Measurements from ENCODE around the gene TMC6.
"Not testable (repeated sequence)": the region's sequence is repeated elsewhere in the genome, so short reads cannot be mapped to it uniquely, and the experiment has no call there.

Gene TMC6

DNA sequence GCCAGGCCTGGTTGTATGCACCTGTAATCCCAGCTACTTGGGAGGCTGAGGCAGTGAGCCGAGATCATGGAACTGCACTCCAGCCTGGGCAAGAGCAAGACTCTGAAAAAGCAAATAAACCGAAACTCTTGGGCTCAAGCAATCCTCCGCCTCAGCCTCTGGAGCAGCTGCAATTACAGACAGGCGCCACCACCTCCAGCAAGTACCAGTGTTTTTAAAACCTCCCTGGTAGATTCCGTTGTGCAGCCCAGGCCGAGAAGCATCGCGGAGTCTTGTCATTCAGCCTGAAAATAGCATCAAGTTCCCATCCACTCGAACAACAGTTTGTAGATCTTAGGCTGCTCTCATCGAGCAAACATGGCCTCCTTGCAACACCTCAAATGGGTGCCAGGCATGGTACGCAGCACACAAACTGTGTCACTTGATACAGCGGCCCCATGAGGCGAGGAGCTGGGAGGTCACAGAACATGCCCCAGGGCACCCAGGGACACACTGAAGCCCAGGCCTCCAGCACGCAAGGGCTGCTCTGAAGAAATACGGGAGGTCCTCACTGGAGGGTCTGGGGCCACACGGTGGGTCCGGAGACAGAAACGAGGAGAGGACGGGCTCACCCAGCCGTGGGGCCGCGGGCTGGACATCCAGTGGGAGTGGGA lies 18.1 kb downstream of the TMC6 start:
- DNase-seq (ENCODE audit: low spot score) = no peak

DNA sequence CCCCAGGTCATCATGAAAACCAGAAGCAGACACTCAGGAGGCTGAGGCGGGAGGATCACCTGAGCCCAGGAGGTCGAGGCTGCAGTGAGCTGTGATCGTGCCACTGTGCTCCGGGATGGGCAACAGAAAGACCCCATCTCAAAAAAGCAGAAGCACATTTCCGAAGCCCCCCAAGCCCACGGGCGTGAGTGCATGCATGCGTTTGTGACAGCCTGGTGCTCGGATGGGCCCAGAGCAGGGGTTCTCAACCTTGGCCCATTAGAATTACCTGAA lies 19.1 kb downstream of the TMC6 start:
- DNase-seq (ENCODE audit: low spot score) = no peak

DNA sequence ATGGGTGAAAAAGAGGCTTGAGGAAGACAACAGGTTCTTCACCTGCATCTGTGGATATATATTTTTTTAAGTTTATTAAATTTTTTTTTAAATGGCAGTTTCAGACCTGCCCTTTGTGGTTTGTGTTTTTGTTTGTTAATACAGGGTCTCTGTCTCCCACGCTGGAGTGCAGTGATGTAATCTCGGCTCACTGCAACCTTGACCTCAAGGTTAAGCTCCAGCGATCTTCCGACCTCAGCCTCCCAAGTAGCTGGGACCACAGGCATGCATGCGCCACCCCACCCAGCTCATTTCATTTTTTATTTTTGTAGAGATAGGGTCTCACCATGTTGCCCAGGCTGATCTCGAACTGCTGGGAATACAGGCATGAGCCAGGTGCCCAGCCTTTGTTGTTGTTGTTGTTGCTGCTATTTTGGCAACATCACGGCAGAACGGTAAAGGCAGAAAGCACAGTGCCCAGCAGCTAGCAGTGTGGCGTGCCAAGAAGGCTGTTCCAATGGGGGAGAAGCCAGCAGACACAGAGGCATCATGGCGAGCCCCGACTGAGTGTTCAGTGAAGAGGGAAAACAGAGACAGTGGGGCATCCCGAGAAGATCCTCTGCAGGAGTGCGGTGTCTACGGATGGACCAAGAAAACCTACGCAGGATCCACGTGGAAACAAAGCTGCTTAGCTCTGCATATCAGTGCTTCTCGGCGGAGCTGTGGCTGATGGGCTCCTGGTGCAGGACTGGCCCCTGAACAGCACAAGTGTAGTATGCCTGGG lies 19.6 kb downstream of the TMC6 start:
- DNase-seq (ENCODE audit: low spot score) = no peak

DNA sequence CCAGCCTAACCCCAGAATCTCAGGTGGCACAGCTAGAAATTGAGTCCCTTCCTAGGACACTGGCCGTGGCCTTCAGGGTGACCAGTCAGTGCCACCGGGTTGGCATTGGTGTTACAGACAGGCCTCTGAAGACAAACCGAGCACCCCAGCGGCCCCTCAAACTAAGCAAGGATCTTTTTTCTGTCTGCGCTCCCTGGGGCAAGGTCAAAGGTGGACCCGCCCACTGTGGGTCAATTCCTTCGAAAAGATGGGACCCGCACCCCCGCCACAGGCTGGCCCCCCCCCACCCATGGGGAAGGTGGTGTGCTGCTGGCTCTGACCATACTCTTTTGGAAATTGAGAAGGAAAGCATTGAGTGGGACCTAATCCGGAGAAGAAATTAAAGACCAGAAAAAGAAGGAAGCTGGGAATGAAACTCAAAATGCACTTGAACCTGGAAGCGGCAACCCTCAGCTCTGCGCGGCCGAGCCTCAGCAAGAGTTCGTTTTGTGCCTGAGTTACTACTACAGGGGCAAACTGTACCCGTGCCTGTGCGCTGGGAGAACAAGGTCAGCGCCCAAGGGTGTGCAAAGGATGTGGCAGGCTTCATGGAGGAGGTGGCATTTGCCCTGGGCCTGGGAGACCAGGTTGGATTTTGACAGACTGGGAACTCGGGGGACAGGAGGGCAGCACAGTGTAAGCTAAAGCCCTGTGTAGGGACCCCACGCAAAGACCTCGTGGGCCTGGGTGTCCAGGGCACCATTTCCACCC lies 20.4 kb downstream of the TMC6 start:
- no peak for DNase-seq (ENCODE audit: low spot score)

DNA sequence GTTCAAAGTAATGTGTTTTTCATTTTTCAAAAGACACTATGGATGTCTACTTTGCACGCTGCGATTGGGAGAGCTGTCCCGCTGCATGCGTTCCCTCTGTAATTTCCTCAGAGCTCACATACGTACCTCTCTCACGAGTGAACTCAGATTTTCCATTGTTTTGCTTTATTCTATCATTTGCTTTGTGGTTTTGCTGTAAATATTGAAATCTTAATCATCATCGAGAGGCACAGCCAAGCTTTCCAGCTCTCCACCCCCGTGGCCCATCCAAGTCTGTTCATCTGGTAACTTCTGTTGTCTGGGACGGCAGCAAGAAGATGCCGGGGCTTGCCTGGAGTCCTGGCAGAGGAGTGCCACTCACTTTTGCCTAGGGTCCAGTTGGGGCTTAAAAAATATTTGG lies 21.1 kb downstream of the TMC6 start:
- DNase-seq (ENCODE audit: low spot score) = peak; percentile 58

DNA sequence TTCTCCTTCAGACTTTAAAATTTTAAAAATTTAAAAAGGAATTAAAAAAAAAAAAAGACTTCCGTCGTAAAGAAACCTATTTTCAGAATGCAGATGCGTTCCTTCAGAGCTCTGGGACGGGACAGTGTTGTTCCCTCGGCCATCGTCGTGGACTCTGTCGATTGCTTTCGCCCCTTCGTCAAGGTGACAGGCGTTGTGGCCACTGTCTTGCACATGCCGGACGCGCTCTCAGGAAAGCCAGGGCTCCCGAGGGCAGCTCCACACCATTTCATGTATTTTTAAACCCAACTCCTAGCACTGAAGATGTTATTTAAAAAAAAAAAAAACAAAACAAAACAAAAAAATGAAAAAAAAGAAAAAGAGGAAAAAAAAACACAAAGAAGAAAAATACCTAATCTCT lies 22.3 kb downstream of the TMC6 start:
- DNase-seq (ENCODE audit: low spot score) = no peak

DNA sequence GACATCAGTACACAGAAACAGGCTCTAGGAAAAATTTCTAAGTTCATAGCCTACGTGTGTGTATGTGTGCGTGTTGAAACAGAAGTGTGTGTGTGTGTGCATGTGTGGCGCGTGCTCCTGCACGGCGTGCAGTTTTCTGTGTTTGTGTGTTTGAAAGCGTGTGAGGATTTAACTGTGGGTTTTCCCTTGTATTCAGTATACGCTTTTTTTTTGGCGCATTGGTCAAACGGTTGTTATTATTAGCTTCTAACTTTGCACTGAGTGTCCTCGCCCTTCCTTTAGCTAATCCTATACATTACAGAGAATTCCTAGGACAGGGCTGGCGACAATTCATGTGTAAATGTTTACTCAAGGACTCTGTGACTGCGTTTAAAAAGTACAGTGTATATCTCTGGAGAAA lies 23.0 kb downstream of the TMC6 start:
- DNase-seq (ENCODE audit: low spot score) = no peak

DNA sequence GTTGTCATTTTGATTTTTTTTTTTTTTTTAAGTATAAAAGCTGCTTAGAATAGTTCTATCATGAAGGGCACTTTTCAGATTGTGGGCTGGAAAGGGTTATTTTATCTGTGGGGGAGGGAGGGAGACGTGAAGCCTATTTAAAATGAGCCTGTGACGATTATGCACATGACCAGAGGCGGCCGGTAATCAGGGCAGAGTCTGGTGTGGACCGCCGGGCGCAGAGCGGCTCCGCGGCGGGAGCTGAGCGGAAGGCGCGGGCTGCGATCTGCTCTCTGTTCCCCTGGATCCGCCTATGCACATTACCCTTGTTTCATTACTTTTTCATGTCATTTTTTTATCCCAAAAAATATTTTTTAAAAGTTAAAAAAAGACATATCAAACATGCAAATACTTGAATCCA lies 23.5 kb downstream of the TMC6 start:
- DNase-seq (ENCODE audit: low spot score) = no peak

DNA sequence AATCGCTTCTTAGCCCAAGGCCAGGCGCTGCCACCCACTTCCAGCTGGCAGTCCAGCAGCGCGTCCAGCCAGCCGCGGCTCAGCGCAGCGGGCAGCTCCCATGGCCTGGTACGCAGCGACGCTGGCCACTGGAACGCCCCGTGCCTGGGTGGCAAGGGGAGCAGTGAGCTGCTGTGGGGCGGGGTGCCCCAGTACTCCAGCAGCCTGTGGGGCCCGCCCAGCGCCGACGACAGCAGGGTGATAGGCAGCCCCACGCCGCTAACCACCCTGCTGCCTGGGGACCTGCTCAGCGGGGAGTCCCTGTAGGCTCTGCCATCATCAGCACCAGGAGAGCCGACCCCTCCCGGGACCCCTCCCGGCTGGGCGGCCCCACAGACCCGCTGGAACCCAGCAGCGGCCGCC lies 24.0 kb downstream of the TMC6 start:
- no peak for DNase-seq (ENCODE audit: low spot score)

DNA sequence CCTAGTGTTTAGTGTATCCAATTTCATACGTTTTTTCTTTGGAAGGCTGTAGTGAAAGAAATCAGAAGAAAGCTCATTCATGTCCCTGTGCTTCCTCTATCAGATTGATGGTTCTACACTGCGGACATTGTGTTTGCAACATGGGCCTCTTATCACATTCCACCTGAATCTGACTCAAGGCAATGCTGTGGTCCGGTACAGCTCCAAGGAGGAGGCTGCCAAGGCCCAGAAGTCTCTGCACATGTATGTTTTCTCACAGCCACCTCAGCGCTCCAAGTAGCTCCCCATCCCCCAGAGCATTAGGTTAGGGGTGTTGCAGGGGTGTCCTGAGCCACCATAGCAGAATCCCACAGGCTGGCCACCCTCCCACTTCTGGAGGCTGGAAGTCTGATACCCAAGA lies 25.2 kb downstream of the TMC6 start:
- DNase-seq (ENCODE audit: low spot score) = no peak

DNA sequence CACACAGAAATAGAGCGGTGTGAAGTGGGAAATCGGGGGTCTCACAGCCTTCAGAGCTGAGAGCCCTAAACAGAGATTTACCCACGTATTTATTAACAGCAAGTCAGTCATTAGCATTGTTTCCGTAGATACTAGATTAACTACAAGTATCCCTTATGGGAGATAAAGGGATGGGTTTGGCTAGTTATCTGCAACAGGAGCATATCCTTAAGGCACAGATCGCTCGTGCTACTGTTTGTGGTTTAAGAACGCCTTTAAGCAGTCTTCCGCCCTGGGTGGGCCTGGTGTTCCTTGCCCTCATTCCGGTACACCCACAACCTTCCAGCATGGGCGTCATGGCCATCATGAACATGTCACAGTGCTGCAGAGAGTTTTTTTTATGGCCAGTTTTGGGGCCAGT lies 27.0 kb downstream of the TMC6 start:
- DNase-seq (ENCODE audit: low spot score) = no peak

DNA sequence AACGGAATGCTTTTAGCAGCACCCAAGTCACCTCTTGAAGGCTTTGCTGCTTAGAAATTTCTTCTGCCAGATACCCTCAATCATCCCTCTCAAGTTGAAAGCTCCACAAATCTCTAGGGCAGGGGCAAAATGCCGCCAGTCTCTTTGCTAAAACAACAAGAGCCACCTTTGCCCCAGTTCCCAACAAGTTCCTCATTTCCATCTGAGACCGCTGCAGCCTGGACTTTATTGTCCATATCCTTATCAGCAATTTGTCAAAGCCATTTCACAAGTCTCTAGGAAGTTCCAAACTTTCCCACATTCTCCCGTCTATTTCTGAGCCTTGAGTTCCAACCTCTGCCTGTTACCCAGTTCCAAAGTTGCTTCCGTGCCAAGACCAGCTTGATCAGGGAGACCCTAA lies 27.4 kb downstream of the TMC6 start:
- no peak for DNase-seq (ENCODE audit: low spot score)

DNA sequence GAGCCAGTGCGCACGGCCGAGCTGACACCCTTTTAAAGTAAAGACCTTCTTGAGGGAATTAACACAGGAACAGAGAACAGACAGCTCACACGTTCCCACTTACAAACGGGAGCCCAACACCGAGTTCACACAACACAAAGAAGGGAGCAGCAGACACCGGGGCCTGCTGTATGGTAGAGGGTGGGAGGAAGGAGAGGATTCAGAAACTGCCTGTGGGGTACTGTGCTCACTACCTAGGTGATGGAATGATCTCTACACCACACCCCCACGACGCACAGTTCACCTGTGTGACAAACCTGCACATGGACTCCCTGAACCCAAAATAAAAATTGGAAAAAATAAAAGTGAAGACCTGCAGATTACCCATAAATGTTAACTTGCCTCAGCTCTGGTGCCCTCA lies 32.5 kb downstream of the TMC6 start:
- DNase-seq (ENCODE audit: low spot score) = no peak

DNA sequence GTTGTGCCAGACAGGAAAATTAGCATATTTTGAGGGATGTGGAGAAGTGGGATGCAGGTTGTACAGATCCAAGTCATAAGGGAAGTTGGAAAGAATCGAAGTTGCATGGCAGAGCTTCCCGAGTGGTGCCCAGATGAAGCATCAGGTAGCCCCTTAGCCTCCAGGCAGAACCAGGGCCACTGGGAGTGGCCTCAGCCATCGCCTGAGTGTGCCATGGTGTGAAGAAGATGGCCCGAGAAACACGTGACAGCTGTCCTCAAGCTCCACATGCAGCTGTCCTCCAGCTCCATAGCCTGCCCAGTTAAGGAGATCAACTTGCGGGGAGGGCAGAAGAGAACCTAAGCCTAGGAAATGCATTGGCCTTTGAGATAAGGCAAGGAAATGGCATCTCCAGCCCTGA lies 33.5 kb downstream of the TMC6 start:
- no peak for DNase-seq (ENCODE audit: low spot score)

DNA sequence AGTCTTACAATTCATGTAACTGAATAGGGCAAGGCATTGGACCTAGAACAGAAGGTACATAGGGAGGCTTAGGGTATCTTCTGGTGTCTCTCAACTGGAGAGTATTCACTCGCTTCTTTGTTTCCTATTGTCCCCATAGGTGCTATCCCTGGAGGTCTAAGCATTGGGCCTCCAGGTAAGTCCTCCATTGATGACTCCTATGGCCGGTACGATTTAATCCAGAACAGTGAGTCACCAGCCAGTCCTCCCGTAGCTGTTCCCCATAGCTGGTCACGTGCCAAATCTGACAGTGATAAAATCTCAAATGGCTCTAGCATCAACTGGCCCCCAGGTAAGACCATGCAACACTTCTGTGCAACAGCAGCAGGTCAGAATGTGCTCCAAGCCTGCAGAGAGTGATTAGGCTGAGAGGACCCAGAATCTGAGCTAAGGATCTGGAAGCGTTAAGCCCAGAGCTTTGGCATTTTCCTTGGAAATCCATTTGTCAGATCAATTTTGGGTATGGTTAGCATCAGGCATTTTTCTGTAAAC lies 35.7 kb downstream of the TMC6 start:
- DNase-seq (ENCODE audit: low spot score) = no peak

DNA sequence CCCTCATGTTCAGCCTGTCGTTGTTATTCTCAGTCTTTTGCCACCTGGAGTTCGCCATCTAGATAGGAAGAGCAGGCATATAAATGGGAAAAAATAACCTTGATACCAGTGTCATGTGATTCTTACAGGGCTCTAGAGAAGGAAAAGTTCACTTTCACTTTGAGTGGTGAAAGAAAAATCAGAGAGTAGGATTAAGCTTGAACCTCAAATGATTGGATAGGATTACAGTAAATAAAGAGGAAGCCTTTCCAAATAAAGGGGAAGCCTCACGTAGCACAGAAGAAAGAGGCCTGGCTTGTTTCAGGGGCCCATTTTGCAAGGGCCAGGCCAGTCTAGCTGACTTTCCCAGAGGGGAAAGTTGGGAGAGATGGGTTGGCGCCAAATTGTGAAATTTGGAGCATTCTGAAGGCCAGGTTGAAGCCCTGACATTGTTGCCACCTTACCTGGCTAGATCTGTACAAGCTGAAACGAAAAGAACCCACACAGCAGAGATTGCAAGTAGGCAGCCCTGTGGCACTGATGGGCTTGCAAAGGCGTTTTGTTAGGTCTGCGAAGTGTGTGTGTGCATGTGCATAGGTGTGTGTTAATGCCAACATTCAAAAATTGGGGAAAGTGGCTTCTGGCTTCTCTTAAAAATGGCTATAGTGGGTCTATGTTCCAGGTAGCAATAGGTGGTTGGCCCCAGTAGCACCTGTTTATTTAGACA lies 38.8 kb downstream of the TMC6 start:
- DNase-seq (ENCODE audit: low spot score) = no peak

DNA sequence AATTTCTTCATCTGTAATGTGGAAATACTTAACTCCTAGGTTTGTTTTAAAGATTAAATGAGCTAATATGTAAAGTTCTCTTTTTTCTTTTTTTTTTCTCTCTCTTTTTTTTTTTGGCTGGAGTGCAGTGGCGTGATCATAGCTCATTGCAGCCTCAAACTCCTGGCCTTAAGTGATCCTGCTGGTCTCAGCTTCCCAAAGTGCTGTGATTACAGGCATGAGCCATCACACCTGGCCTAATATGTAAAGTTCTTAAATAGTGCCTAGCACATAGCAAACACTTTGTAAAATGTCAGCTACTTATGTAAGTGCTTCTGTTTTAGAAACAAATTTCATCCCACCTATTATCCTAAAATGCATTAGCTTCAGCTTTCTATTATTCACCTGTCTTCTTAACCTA lies 40.0 kb downstream of the TMC6 start:
- DNase-seq (ENCODE audit: low spot score) = no peak

DNA sequence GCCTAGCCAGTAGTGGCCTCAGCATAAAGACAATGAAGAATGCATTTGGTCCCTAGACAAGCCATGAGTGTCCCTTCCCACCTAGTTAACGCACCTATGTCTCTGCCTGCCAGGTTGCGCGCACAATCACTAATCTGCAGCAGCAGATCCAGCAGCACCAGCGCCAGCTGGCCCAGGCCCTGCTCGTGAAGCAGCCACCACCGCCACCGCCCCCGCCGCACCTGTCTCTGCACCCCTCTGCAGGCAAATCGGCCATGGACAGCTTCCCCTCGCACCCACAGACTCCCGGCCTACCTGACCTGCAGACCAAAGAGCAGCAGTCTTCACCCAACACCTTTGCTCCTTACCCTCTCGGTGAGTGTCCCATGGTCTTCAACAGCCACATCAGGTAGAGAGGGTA lies 41.8 kb downstream of the TMC6 start:
- DNase-seq (ENCODE audit: low spot score) = no peak

DNA sequence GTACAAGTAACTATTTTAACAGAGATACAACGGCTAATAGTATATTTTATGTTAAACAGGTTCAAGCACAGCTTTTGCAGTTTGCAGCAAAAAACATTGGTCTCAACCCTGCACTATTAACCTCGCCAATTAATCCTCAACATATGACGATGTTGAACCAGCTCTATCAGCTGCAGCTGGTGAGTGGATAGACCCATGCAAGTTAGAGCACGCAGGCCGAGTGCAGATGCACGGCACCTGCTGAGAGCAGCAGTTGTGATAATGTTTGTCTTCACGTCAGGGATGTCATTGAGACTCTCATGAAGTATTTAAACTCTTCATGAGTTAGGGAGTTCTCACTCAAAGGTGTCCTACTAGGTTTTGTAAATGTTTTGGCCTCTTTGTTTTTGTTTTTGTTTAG lies 45.6 kb downstream of the TMC6 start:
- DNase-seq (ENCODE audit: low spot score) = no peak

DNA sequence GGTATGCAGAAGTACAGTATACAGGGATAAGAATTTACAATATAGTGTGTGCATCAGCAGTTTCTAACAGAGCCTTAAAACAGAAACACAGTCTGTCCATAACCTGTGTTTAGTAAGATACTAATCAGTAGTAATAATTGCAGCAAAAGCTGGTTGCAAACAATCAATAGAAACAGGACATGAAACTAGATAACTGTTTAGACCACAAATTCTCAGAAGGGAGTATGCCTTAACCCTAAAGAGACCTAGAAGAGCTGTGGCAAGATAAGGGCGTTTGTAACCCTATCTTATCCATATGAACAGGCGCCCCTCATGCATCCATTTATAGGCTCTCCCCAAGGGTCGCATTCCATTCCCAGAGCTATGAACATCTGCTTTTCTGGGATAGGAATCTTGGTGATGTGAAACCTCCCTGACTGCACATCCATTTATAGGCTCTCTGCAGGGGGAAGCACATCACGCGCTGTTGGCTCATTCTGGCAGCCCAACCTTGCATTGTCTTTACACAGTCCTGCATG lies 46.1 kb downstream of the TMC6 start:
- not testable (repeated sequence) for DNase-seq (ENCODE audit: low spot score)

DNA sequence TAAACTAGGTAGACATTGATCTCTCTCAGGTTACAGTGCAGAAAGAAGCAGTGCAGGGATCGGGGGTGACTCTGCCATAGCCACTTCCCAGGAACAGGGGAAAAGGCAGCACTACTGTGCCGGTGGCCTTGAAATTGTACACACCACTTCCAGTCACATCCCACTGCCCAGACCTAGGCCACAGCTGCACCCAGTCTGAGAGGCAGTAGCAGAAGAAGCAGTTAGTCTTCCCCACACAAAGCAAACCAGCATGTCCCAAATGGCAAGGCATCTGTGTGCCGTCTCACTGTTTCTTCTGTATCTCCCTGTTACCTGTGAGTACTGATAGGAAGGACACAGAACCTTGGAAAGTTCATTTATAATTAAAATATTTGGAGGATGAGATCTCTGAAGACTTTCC lies 47.0 kb downstream of the TMC6 start:
- no peak for DNase-seq (ENCODE audit: low spot score)

DNA sequence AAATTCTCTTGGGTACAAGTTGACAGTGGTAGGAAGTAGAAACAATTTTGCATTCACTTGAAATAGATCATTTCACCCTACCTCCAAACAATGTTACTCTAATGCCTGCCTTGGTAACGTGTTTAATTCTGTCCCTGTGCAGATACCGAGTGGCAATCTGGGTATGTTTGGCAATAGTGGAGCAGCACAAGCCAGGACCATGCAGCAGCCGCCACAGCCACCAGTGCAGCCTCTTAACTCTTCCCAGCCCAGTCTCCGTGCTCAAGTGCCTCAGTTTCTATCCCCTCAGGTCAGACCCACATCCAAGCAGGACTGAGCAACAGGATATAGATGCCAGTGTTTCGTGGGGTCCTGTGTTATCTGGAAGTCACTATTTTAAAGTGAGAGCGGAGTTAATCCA lies 49.3 kb downstream of the TMC6 start:
- no peak for DNase-seq (ENCODE audit: low spot score)

DNA sequence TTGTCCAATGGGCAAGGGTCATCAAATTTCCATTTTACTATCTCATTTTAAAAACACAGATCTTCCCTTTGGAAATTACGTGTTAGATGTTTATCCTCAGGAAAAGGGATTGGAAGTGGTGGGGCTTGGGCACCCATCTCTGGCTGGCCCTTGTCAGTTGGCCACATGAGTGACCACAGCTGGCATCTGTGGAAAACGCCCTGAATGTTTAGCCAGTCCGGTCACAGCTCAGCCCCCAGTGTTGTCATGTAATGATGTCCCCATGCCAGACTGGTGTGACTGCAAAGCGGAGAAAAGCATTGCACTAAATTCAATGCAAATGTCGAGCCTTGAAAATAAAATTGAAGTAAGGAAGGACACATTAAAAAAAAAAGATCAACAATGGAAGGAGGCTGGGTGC lies 53.0 kb downstream of the TMC6 start:
- DNase-seq (ENCODE audit: low spot score) = no peak
